IPS DF 19.7 (cell line): Measurements from ENCODE around the gene PLN.

Experiments used
- DNase-seq: peaks from one replicate; pipeline ENCODE4 v3.0.0-alpha.2; 2013; ENCODE audit warnings: low read depth, low spot score

The PLN gene

GRCh38 chr6:118578617-118579016 lies 30.5 kb downstream of the PLN start:
- no peak for DNase-seq

GRCh38 chr6:118579786-118580185 lies 31.7 kb downstream of the PLN start:
- DNase-seq, result no peak

- DNase-seq, result peak; percentile 60
Observed at GRCh38 chr6:118580585-118581419, 32.7 kb downstream of the PLN start.

- no peak for DNase-seq
Observed at GRCh38 chr6:118581489-118581959, 33.4 kb downstream of the PLN start.

- DNase-seq, result no peak
Observed at GRCh38 chr6:118584911-118585310, 36.8 kb downstream of the PLN start.

- DNase-seq, result no peak
Observed at GRCh38 chr6:118586746-118587485, 38.8 kb downstream of the PLN start.

GRCh38 chr6:118588626-118589025 lies 40.5 kb downstream of the PLN start:
- no peak for DNase-seq

- DNase-seq, result no peak
Observed at GRCh38 chr6:118589186-118589585, 41.1 kb downstream of the PLN start.

- no peak for DNase-seq
Observed at GRCh38 chr6:118589649-118590365, 41.7 kb downstream of the PLN start.

GRCh38 chr6:118591897-118592296 lies 43.8 kb downstream of the PLN start:
- DNase-seq, result no peak

GRCh38 chr6:118594877-118595276 lies 46.8 kb downstream of the PLN start:
- no peak for DNase-seq

- no peak for DNase-seq
Observed at GRCh38 chr6:118596774-118597320, 48.8 kb downstream of the PLN start.

GRCh38 chr6:118597636-118598035 lies 49.5 kb downstream of the PLN start:
- DNase-seq, result no peak

- no peak for DNase-seq
Observed at GRCh38 chr6:118598324-118598723, 50.2 kb downstream of the PLN start.

GRCh38 chr6:118602300-118602699 lies 54.2 kb downstream of the PLN start:
- DNase-seq, result no peak

- no peak for DNase-seq
Observed at GRCh38 chr6:118603372-118603771, 55.3 kb downstream of the PLN start.

GRCh38 chr6:118606268-118606667 lies 58.2 kb downstream of the PLN start:
- no peak for DNase-seq

GRCh38 chr6:118606858-118607257 lies 58.8 kb downstream of the PLN start:
- no peak for DNase-seq
